Stimulated activated CD8-positive, alpha-beta memory T cell treated with anti-CD3 and anti-CD28 coated beads, Interleukin-7, amount 100 ng/mL, for 48 hours (primary cell): ENCODE data around the gene GRHPR.
"Not testable (repeated sequence)": the region's sequence is repeated elsewhere in the genome, so short reads cannot be mapped to it uniquely, and the experiment has no call there.

Source experiments
- DNase-seq, 2 donors: peaks; one replicate each; pipeline ENCODE4 v3.0.0-alpha.2; 2020; ENCODE audit warnings: low read depth in 1 of 2; ENCODE audit errors: extremely low read depth in 1 of 2

The GRHPR gene

GRCh38 chr9:37420271-37421215, 2.0 kb upstream of the GRHPR start:
- DNase-seq: no peak

GRCh38 chr9:37421914-37422288, 595 bp upstream of the GRHPR start:
- DNase-seq: no peak

GRCh38 chr9:37423508-37423907, 1.0 kb downstream of the GRHPR start:
- DNase-seq: no peak

GRCh38 chr9:37424204-37424685, 1.7 kb downstream of the GRHPR start:
- no peak for DNase-seq

- no peak for DNase-seq
Measured at GRCh38 chr9:37424686-37425297, 2.3 kb downstream of the GRHPR start.

GRCh38 chr9:37425298-37425752, 2.8 kb downstream of the GRHPR start:
- DNase-seq: no peak

- DNase-seq: not testable (repeated sequence)
Measured at GRCh38 chr9:37426431-37426830, 3.9 kb downstream of the GRHPR start.

- no peak for DNase-seq
Measured at GRCh38 chr9:37426846-37427245, 4.3 kb downstream of the GRHPR start.

- no peak for DNase-seq
Measured at GRCh38 chr9:37428345-37428744, 5.8 kb downstream of the GRHPR start.

- DNase-seq: no peak
Measured at GRCh38 chr9:37429441-37430285, 7.2 kb downstream of the GRHPR start.

- no peak for DNase-seq
Measured at GRCh38 chr9:37430841-37431597, 8.5 kb downstream of the GRHPR start.

- DNase-seq: no peak
Measured at GRCh38 chr9:37432020-37432419, 9.5 kb downstream of the GRHPR start.

- no peak for DNase-seq
Measured at GRCh38 chr9:37433867-37434371, 11.4 kb downstream of the GRHPR start.

- no peak for DNase-seq
Measured at GRCh38 chr9:37436540-37436939, 14.0 kb downstream of the GRHPR start.

GRCh38 chr9:37437010-37437409, 14.5 kb downstream of the GRHPR start:
- no peak for DNase-seq

- no peak for DNase-seq
Measured at GRCh38 chr9:37437621-37438020, 15.1 kb downstream of the GRHPR start.

- no peak for DNase-seq
Measured at GRCh38 chr9:37438359-37438758, 15.9 kb downstream of the GRHPR start.

- DNase-seq: no peak
Measured at GRCh38 chr9:37441776-37442370, 19.4 kb downstream of the GRHPR start.

- no peak for DNase-seq
Measured at GRCh38 chr9:37442556-37442955, 20.1 kb downstream of the GRHPR start.

- no peak for DNase-seq
Measured at GRCh38 chr9:37443566-37443965, 21.1 kb downstream of the GRHPR start.
